Metanephros (tissue), 2 donors: Measurements from ENCODE around the gene BGLAP. TPM values are rescaled to one million over a fixed set of nuclear protein-coding genes. Genes with fewer than 3 reads are reported as not detected.

ENCODE experiments used
- small RNA-seq: library from RNA; depleted of rRNA; stranded (forward); fragments of <200 nt; gene quantifications from one replicate; pipeline ENCODE3, GENCODE V24; 2014; ENCODE audit warnings: low replicate concordance
- total RNA-seq: library from RNA; depleted of rRNA; stranded (reverse); fragments of >200 nt; gene quantifications from one replicate; pipeline ENCODE4 v1.2.3, GENCODE V29; 2014

Gene BGLAP
- 2.1 TPM for total RNA-seq

DNA sequence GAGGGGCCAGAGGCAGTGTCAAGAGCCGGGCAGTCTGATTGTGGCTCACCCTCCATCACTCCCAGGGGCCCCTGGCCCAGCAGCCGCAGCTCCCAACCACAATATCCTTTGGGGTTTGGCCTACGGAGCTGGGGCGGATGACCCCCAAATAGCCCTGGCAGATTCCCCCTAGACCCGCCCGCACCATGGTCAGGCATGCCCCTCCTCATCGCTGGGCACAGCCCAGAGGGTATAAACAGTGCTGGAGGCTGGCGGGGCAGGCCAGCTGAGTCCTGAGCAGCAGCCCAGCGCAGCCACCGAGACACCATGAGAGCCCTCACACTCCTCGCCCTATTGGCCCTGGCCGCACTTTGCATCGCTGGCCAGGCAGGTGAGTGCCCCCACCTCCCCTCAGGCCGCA is at the start of gene BGLAP:
Gene BGLAP, plus strand, starts transcription at position 259 of the 400 bp plus-strand sequence. Its CDS starts 48 bp downstream, at position 307.

DNA sequence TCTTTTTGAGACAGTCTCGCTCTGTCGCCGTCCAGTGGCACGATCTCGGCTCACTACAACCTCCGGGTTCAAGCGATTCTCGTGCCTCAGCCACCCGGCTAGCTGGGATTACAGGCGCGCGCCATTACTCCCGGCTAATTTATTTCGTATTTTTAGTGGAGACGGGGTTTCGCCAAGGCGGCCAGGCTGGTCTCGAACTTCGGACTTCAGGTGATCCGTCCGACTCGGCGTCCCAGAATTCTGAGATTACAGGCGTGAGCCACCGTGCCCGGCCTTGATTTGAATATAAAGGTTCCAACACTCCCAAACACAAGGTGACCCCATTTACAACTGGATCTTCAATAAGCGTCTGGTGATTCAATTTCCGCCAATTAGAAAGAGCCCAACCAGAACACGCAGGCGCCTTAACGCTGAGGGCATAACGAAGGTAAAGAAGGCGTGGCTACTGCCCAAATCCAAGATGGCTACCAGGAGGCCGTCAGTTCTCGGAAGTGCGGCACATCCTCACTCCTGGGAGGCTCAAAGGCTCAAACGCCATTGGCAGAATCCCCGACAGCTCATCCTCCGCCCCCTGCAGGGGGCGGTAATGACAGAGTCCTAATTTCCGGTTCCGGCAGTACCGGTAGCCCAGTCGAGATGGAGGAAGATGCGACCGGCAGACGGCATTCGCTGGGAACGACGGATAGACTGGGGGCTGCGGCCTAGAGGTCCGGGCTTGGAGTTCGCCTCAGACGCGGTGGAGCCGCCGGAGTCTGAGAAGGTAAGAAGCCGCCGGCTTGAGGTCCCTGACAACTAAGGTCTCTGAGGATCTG is 48.3 kb upstream of the BGLAP start, which contains the start of gene SLC25A44:
Gene SLC25A44, plus strand, starts transcription at position 617 of the 812 bp plus-strand sequence. CDS start 5,744 bp downstream, outside the sequence.

GRCh38 chr1:156212833-156213643 is 28.9 kb upstream of the BGLAP start, which contains the start of gene PMF1:
Gene PMF1 (plus strand): TSS chr1:156213007. CDS start chr1:156213016, 9 bp downstream.

DNA sequence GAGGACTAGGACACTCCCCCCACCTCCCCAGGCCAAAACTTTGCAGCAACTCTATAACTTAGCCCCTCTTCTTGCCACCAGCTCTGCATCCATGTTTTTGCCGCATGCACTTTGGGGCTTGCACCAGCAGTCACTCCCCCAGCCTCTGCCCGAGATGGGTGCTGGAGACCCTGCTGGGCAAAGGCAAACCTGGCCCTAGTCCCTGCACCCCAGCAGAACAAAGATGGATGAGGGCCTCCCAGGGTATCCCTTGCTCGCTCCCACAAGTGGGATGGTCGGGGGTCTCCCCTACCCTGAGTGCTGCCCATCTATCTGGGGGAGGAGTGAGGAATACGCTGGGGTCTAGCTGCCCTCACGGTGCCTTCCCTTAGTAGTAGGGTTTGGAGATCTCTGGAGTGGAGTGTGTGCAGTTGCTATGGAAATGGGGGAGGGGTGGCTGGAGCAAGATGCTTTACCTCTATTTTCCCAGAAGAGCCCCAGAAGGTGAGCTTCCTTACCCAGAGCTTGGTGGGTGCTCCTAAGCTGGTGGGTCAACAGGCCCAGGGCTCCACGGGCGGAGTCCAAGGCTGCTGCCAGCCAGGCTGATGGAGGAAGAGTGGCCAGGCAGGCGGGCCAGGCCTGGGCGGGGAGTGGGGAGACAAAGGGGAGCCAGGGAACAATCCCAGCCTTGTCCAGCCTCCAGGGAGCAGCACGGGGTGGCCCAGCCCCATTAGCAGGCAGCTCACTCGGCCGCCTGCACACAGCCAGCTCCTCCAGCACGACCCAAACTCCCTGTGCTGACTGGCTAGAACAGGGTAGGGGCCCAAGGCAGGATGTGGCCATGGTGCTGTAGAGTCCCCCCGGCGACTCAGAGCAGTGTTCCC is 5.7 kb downstream of the BGLAP start, which contains the start of gene PAQR6:
Gene PAQR6, minus strand, starts transcription at position 597 of the 863 bp plus-strand sequence. CDS start 1,325 bp downstream, outside the sequence.

DNA sequence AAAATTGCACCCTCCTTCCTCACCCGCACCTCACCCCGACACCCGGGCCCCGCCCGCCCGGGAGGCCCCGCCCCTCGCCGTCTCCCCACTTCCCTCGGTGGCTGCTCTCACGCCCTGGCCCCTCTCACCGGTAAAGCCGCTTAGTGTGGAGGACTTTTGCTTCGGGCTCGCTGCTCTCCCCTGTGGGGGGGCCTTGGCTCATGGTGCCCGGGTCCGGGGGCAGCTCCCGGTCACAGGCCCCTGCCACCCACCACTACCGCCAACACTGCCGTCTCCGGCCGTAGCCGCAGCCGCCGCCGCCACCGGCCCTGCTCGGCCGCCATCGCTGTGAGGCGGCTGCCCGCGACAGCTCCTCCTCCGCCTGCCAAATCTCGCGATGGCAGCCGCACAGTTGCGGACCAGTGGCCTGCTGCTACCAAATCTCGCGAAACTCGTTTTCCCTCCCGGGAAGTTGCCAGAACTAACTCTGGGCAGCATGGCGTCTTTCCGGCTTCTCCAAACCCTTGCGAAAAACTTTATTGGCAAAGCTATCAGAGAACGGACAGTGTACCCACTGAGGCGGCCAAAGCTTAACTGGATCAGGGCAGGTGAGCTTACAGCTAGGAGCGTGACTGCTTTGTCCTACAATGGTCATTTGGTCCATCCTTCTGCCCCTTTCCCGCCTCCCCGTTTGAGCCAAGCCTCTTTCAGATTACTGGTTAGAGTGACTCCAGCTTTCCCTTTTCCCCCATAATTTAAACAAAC is 40.7 kb downstream of the BGLAP start, which contains the start of gene SMG5:
Gene SMG5, minus strand, starts transcription at position 347 of the 744 bp plus-strand sequence. Its CDS starts 145 bp downstream, at position 202.

GRCh38 chr1:156284112-156284511 is 42.1 kb downstream of the BGLAP start, which contains the start of gene TMEM79:
Gene TMEM79 (plus strand): TSS chr1:156284325. CDS start chr1:156285227, 902 bp downstream.

Small RNA genes within 50 kb of the gene (small RNA-seq; reads per million reads assigned to genes)
- gene RF00568: not detected

Other genes starting within 250 kb of the BGLAP start
- 214 TPM for gene SSR2, start 221.2 kb upstream of the BGLAP start, total RNA-seq
- gene UBQLN4, start 188.4 kb upstream of the BGLAP start, total RNA-seq: 19.7 TPM
- gene LAMTOR2, start 187.4 kb upstream of the BGLAP start, total RNA-seq: 68.4 TPM
- gene RAB25, start 181.0 kb upstream of the BGLAP start, total RNA-seq: 34.3 TPM
- 29.6 TPM for gene MEX3A, start 159.7 kb upstream of the BGLAP start, total RNA-seq
- gene LMNA, start 127.5 kb upstream of the BGLAP start, total RNA-seq: 182 TPM
- gene SEMA4A, start 88.6 kb upstream of the BGLAP start, total RNA-seq: 20.3 TPM
- gene SLC25A44, start 48.1 kb upstream of the BGLAP start, total RNA-seq: 20.6 TPM
- 69.0 TPM for gene PMF1, start 29.2 kb upstream of the BGLAP start, total RNA-seq
- 1.9 TPM for gene PAQR6, start 5.9 kb downstream of the BGLAP start, total RNA-seq
- 56.5 TPM for gene SMG5, start 40.6 kb downstream of the BGLAP start, total RNA-seq
- 4.0 TPM for gene TMEM79, start 42.1 kb downstream of the BGLAP start, total RNA-seq
- gene GLMP, start 53.5 kb downstream of the BGLAP start, total RNA-seq: 45.4 TPM
- not detected for gene VHLL, start 57.1 kb downstream of the BGLAP start, total RNA-seq
- 204 TPM for gene CCT3, start 96.1 kb downstream of the BGLAP start, total RNA-seq
- gene TSACC, start 96.3 kb downstream of the BGLAP start, total RNA-seq: not detected
- 7.6 TPM for gene RHBG, start 127.0 kb downstream of the BGLAP start, total RNA-seq